ENCODE data around the gene NRL. TPM values are rescaled to one million over a fixed set of nuclear protein-coding genes. Genes with fewer than 3 reads are reported as not detected.
A peak's percentile ranks its signal among the peaks of the same experiment; 100 is the strongest.

NRL gene
- total and polyA plus RNA-seq, 10 of the 15 experiments (the other 5 are each of a cell fraction or from before 2014, with no cell fraction given): 0.11 to 4.4 (median 2.2) TPM

DNA sequence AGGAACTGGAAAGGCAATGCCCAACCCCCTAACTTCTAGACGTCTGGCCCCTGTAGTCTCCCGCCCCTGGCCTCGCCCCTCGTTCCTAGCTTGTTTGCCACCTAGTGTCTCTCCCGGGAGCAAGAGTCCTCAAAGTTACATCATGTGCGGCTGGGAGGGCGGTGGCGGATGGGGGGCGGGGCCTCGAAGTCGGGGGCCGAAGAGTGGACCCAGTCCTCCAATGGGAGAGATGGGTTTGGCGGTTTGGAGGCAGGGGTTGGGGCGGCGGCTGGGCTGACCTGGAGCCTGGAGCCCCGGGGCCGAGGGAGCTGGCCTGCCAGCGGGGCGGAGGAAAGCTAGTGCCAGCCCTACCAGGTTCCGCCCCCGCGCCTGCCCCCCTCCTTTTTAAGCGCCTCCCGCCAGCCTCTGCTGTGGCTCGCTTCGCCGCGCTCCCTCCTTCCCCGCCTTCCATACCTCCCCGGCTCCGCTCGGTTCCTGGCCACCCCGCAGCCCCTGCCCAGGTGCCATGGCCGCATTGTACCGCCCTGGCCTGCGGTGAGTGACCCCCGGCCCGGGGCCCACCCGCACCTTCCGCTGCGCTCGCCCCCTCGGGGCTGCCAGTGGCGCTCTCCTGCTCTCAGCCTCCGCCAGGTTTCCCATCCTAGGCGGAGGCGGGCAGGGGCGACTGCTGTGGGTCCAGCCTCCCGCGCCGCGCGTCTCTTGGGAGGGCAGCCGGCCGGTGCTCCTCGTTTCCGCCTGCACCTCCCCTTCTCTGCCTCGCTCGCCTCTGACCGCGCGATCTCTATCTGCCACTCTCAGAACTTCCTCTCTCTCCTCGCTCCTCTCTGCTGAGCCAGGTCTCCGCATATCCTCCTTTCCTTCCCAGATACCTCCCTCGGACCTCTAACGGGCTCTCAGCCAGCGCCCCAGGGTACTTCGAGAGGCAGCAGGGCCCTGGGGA, 20.6 kb downstream of the NRL start, which contains the start of gene PCK2 (continued):
- TF ChIP-seq, protein P1, sequence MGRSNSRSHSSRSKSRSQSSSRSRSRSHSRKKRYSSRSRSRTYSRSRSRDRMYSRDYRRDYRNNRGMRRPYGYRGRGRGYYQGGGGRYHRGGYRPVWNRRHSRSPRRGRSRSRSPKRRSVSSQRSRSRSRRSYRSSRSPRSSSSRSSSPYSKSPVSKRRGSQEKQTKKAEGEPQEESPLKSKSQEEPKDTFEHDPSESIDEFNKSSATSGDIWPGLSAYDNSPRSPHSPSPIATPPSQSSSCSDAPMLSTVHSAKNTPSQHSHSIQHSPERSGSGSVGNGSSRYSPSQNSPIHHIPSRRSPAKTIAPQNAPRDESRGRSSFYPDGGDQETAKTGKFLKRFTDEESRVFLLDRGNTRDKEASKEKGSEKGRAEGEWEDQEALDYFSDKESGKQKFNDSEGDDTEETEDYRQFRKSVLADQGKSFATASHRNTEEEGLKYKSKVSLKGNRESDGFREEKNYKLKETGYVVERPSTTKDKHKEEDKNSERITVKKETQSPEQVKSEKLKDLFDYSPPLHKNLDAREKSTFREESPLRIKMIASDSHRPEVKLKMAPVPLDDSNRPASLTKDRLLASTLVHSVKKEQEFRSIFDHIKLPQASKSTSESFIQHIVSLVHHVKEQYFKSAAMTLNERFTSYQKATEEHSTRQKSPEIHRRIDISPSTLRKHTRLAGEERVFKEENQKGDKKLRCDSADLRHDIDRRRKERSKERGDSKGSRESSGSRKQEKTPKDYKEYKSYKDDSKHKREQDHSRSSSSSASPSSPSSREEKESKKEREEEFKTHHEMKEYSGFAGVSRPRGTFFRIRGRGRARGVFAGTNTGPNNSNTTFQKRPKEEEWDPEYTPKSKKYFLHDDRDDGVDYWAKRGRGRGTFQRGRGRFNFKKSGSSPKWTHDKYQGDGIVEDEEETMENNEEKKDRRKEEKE (IDR thresholded peaks at IDR 0.05): no peak
- TF ChIP-seq NR2C1 (IDR thresholded peaks at IDR 0.05): no peak
- TF ChIP-seq PAX8 (IDR thresholded peaks at IDR 0.05): no peak
- TF ChIP-seq, protein P2, sequence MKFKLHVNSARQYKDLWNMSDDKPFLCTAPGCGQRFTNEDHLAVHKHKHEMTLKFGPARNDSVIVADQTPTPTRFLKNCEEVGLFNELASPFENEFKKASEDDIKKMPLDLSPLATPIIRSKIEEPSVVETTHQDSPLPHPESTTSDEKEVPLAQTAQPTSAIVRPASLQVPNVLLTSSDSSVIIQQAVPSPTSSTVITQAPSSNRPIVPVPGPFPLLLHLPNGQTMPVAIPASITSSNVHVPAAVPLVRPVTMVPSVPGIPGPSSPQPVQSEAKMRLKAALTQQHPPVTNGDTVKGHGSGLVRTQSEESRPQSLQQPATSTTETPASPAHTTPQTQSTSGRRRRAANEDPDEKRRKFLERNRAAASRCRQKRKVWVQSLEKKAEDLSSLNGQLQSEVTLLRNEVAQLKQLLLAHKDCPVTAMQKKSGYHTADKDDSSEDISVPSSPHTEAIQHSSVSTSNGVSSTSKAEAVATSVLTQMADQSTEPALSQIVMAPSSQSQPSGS (IDR thresholded peaks at IDR 0.05; ENCODE audit: low read length): no peak
- peak; percentile 91 for TF ChIP-seq POLR2A (IDR thresholded peaks at IDR 0.05; ENCODE audit: low read depth, low read length)
- TF ChIP-seq, protein P3, sequence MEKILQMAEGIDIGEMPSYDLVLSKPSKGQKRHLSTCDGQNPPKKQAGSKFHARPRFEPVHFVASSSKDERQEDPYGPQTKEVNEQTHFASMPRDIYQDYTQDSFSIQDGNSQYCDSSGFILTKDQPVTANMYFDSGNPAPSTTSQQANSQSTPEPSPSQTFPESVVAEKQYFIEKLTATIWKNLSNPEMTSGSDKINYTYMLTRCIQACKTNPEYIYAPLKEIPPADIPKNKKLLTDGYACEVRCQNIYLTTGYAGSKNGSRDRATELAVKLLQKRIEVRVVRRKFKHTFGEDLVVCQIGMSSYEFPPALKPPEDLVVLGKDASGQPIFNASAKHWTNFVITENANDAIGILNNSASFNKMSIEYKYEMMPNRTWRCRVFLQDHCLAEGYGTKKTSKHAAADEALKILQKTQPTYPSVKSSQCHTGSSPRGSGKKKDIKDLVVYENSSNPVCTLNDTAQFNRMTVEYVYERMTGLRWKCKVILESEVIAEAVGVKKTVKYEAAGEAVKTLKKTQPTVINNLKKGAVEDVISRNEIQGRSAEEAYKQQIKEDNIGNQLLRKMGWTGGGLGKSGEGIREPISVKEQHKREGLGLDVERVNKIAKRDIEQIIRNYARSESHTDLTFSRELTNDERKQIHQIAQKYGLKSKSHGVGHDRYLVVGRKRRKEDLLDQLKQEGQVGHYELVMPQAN (conservative IDR thresholded peaks at IDR 0.05): peak; percentile 78
- TF ChIP-seq, protein P4, sequence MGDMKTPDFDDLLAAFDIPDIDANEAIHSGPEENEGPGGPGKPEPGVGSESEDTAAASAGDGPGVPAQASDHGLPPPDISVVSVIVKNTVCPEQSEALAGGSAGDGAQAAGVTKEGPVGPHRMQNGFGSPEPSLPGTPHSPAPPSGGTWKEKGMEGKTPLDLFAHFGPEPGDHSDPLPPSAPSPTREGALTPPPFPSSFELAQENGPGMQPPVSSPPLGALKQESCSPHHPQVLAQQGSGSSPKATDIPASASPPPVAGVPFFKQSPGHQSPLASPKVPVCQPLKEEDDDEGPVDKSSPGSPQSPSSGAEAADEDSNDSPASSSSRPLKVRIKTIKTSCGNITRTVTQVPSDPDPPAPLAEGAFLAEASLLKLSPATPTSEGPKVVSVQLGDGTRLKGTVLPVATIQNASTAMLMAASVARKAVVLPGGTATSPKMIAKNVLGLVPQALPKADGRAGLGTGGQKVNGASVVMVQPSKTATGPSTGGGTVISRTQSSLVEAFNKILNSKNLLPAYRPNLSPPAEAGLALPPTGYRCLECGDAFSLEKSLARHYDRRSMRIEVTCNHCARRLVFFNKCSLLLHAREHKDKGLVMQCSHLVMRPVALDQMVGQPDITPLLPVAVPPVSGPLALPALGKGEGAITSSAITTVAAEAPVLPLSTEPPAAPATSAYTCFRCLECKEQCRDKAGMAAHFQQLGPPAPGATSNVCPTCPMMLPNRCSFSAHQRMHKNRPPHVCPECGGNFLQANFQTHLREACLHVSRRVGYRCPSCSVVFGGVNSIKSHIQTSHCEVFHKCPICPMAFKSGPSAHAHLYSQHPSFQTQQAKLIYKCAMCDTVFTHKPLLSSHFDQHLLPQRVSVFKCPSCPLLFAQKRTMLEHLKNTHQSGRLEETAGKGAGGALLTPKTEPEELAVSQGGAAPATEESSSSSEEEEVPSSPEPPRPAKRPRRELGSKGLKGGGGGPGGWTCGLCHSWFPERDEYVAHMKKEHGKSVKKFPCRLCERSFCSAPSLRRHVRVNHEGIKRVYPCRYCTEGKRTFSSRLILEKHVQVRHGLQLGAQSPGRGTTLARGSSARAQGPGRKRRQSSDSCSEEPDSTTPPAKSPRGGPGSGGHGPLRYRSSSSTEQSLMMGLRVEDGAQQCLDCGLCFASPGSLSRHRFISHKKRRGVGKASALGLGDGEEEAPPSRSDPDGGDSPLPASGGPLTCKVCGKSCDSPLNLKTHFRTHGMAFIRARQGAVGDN (IDR thresholded peaks at IDR 0.05): peak; percentile 35; the same call in 1 of the 2 replicates
- no peak for TF ChIP-seq TARDBP (IDR thresholded peaks at IDR 0.05; ENCODE audit: borderline replicate concordance)
- TF ChIP-seq BHLHE40 (IDR thresholded peaks at IDR 0.05; ENCODE audit: borderline replicate concordance in 1 of 2, low read depth in 2 of 2, low read length in 1 of 2): no peak
- TF ChIP-seq MEF2A (IDR thresholded peaks at IDR 0.05; ENCODE audit: insufficient read depth, low read depth, low read length): no peak
- 0 out of 2 replicates have a peak, but pooled peaks have one; percentile 16 for TF ChIP-seq CREB1 (IDR thresholded peaks at IDR 0.05; ENCODE audit: low read depth)
- TF ChIP-seq, protein P5, sequence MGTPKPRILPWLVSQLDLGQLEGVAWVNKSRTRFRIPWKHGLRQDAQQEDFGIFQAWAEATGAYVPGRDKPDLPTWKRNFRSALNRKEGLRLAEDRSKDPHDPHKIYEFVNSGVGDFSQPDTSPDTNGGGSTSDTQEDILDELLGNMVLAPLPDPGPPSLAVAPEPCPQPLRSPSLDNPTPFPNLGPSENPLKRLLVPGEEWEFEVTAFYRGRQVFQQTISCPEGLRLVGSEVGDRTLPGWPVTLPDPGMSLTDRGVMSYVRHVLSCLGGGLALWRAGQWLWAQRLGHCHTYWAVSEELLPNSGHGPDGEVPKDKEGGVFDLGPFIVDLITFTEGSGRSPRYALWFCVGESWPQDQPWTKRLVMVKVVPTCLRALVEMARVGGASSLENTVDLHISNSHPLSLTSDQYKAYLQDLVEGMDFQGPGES (IDR thresholded peaks at IDR 0.05): no peak
- TF ChIP-seq, protein P6, sequence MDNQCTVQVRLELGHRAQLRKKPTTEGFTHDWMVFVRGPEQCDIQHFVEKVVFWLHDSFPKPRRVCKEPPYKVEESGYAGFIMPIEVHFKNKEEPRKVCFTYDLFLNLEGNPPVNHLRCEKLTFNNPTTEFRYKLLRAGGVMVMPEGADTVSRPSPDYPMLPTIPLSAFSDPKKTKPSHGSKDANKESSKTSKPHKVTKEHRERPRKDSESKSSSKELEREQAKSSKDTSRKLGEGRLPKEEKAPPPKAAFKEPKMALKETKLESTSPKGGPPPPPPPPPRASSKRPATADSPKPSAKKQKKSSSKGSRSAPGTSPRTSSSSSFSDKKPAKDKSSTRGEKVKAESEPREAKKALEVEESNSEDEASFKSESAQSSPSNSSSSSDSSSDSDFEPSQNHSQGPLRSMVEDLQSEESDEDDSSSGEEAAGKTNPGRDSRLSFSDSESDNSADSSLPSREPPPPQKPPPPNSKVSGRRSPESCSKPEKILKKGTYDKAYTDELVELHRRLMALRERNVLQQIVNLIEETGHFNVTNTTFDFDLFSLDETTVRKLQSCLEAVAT (IDR thresholded peaks at IDR 0.05): no peak
- no peak for TF ChIP-seq KDM1A (IDR thresholded peaks at IDR 0.05; ENCODE audit: borderline replicate concordance)
- TF ChIP-seq LARP7 (IDR thresholded peaks at IDR 0.05): peak; percentile 84

All from GM12878 (cell line).